NCI-H1694 treated with DMSO at 0.1 percent for 48 hours (cell line): ENCODE results near the gene HLA-DMB.
A peak's percentile ranks its signal among the peaks of the same experiment; 100 is the strongest.
"Not testable (repeated sequence)": the region's sequence is repeated elsewhere in the genome, so short reads cannot be mapped to it uniquely, and the experiment has no call there.

Source experiments
- DNase-seq: peaks from one replicate; lab custom pipeline; 2025; lab: John Stamatoyannopoulos, UW

Gene HLA-DMB

GRCh38 chr6:32950010-32950409 is 9.2 kb upstream of the HLA-DMB start:
- no peak for DNase-seq

GRCh38 chr6:32949113-32949512 is 8.3 kb upstream of the HLA-DMB start:
- DNase-seq: no peak

- DNase-seq: peak; percentile 11
Measured at GRCh38 chr6:32947552-32948465, 7.0 kb upstream of the HLA-DMB start.

- DNase-seq: no peak
Measured at GRCh38 chr6:32946893-32947292, 6.1 kb upstream of the HLA-DMB start.

- DNase-seq: no peak
Measured at GRCh38 chr6:32945953-32946352, 5.1 kb upstream of the HLA-DMB start.

- DNase-seq: no peak
Measured at GRCh38 chr6:32945108-32945760, 4.4 kb upstream of the HLA-DMB start.

GRCh38 chr6:32943864-32944649 is 3.2 kb upstream of the HLA-DMB start:
- no peak for DNase-seq

- not testable (repeated sequence) for DNase-seq
Measured at GRCh38 chr6:32942555-32943123, 1.8 kb upstream of the HLA-DMB start.

- DNase-seq: no peak
Measured at GRCh38 chr6:32941214-32941768, 463 bp upstream of the HLA-DMB start.

- no peak for DNase-seq
Measured at GRCh38 chr6:32938494-32938893, 2.3 kb downstream of the HLA-DMB start.

GRCh38 chr6:32937230-32937633 is 3.6 kb downstream of the HLA-DMB start:
- DNase-seq: no peak

GRCh38 chr6:32936239-32937152 is 4.3 kb downstream of the HLA-DMB start:
- no peak for DNase-seq

GRCh38 chr6:32935551-32936238 is 5.1 kb downstream of the HLA-DMB start:
- DNase-seq: no peak

GRCh38 chr6:32933661-32934085 is 7.2 kb downstream of the HLA-DMB start:
- peak; percentile 20 for DNase-seq

GRCh38 chr6:32932132-32932868 is 8.5 kb downstream of the HLA-DMB start:
- no peak for DNase-seq

GRCh38 chr6:32931211-32931610 is 9.6 kb downstream of the HLA-DMB start:
- DNase-seq: no peak

GRCh38 chr6:32922083-32922482 is 18.7 kb downstream of the HLA-DMB start:
- DNase-seq: no peak

- no peak for DNase-seq
Measured at GRCh38 chr6:32920715-32921114, 20.1 kb downstream of the HLA-DMB start.

GRCh38 chr6:32912951-32913350 is 27.9 kb downstream of the HLA-DMB start:
- peak; percentile 80 for DNase-seq
